Bronchial epithelial cell (primary cell): ENCODE measurements around the gene ITGB1BP1. TPM values are rescaled to one million over a fixed set of nuclear protein-coding genes. Genes with fewer than 3 reads are reported as not detected.

Experiments
- DNase-seq: peaks from one replicate; pipeline ENCODE4 v3.0.0-alpha.2; 2010; ENCODE audit warnings: low read depth
- FAIRE-seq: peaks from 2 replicates; lab custom pipeline; 2011; peaks lifted over from hg19 to GRCh38; lab: Jason Lieb, UNC
- H3K27me3 ChIP-seq: 2 replicates; pipeline ENCODE4 v1.5.1; 2011; ENCODE audit warnings: low read length; ENCODE audit not compliant: control insufficient read depth, insufficient read depth
- H3K36me3 ChIP-seq: 2 replicates; pipeline ENCODE4 v1.5.1; 2011; ENCODE audit warnings: low read length; ENCODE audit not compliant: control insufficient read depth, insufficient read depth
- H3K4me3 ChIP-seq: 2 replicates; pipeline ENCODE4 v1.5.1; 2011; ENCODE audit warnings: mild to moderate bottlenecking, low read depth, low read length, control low read depth
- total RNA-seq: library from RNA; depleted of rRNA; stranded (reverse); fragments of >200 nt; gene quantifications from 2 replicates; pipeline ENCODE4 v1.2.1, GENCODE V29; 2014
- TF ChIP-seq, protein P1 (sequence below): IDR thresholded peaks from 2 replicates; pipeline ENCODE4 v1.5.1; 2011; ENCODE audit warnings: mild to moderate bottlenecking, moderate library complexity, low read length, control low read depth, inconsistent platforms; ENCODE audit not compliant: insufficient read depth, severe bottlenecking

ITGB1BP1 gene
- total RNA-seq, 1 donor from 2014 or later: 18.7 TPM

DNA sequence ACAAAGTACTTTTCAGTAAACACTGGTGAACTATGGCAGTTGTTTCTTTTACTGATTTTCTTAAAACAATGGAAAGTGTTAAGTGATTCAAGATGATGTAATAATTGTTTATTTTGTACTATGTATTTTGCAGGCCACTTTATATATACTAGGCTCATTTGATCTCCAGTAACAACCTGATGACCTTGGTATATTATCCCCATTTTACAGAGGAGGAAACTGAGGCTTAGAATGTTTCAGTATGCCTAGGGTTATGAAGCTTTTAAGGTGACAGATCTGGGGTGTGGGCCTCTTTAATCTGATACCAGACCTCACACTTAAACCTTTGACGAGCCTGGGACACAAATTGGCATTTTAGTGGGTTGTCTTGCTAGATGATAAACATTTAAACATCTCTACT is 63.2 kb downstream of the ITGB1BP1 start:
- TF ChIP-seq, protein P1, sequence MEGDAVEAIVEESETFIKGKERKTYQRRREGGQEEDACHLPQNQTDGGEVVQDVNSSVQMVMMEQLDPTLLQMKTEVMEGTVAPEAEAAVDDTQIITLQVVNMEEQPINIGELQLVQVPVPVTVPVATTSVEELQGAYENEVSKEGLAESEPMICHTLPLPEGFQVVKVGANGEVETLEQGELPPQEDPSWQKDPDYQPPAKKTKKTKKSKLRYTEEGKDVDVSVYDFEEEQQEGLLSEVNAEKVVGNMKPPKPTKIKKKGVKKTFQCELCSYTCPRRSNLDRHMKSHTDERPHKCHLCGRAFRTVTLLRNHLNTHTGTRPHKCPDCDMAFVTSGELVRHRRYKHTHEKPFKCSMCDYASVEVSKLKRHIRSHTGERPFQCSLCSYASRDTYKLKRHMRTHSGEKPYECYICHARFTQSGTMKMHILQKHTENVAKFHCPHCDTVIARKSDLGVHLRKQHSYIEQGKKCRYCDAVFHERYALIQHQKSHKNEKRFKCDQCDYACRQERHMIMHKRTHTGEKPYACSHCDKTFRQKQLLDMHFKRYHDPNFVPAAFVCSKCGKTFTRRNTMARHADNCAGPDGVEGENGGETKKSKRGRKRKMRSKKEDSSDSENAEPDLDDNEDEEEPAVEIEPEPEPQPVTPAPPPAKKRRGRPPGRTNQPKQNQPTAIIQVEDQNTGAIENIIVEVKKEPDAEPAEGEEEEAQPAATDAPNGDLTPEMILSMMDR: no peak
- no peak for FAIRE-seq

GRCh38 chr2:9359463-9359862 is 63.9 kb downstream of the ITGB1BP1 start:
- Histone ChIP-seq H3K36me3 (peaks cover 23% of the 10 kb centered on the region), H3K4me3 (no peak overlapping the region), H3K27me3 (no peaks in the 10 kb centered on the region)
- TF ChIP-seq, protein P1: no peak
- FAIRE-seq: no peak
- no peak for DNase-seq

More for the DNA sequence above, 63.2 kb downstream of the ITGB1BP1 start:
- H3K4me3 ChIP-seq: no peak overlapping the region
- DNase-seq: no peak
- H3K27me3 ChIP-seq: no peaks in the 10 kb centered on the region
- H3K36me3 ChIP-seq: peaks cover 25% of the 10 kb centered on the region

- no peak for FAIRE-seq
- H3K27me3 ChIP-seq: no peaks in the 10 kb centered on the region
- DNase-seq: no peak
- no peak overlapping the region for H3K4me3 ChIP-seq
- TF ChIP-seq, protein P1: no peak
- peaks cover 25% of the 10 kb centered on the region for H3K36me3 ChIP-seq
Observed at GRCh38 chr2:9358846-9359245, 64.5 kb downstream of the ITGB1BP1 start.

DNA sequence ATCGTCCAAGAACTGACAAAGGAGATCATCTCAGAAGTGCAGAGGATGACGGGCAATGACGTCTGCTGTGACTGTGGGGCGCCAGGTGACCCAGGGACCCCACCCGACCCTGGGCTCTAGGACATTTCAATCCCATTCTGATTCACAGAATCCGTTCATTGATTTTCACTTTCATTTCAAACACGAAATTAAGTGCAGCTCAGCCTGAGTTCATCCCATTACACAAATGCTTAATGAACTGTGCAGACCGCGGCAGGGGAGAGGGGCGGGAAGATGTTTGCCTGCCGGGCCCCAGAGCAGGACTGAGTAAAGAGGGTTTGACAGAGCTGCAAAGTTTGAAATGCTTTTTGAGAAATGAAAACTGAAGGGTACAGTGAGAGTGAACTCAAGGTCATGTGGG is 67.1 kb downstream of the ITGB1BP1 start:
- FAIRE-seq (no peak), DNase-seq (no peak)
- H3K36me3 ChIP-seq: peaks cover 35% of the 10 kb centered on the region
- H3K4me3 ChIP-seq: no peak overlapping the region
- no peaks in the 10 kb centered on the region for H3K27me3 ChIP-seq
- TF ChIP-seq, protein P1: no peak

- FAIRE-seq (no peak), DNase-seq (no peak)
- TF ChIP-seq, protein P1: no peak
- H3K27me3 ChIP-seq: no peaks in the 10 kb centered on the region
- peaks cover 31% of the 10 kb centered on the region for H3K36me3 ChIP-seq
- H3K4me3 ChIP-seq: no peak overlapping the region
Observed at GRCh38 chr2:9355716-9356115, 67.6 kb downstream of the ITGB1BP1 start.

GRCh38 chr2:9355270-9355669 is 68.1 kb downstream of the ITGB1BP1 start:
- TF ChIP-seq, protein P1: no peak
- H3K36me3 ChIP-seq: peaks cover 32% of the 10 kb centered on the region
- H3K4me3 ChIP-seq: no peak overlapping the region
- DNase-seq (no peak), FAIRE-seq (no peak)
- no peaks in the 10 kb centered on the region for H3K27me3 ChIP-seq
